GM18502 (cell line): ENCODE data around the gene ELFN2.

ENCODE experiments used
- ATAC-seq: cut with Tn5 transposase; IDR thresholded peaks from one replicate; pipeline ENCODE4 v1.9.1; 2021; ENCODE audit warnings: mild to moderate bottlenecking; ENCODE audit not compliant: unreplicated experiment, poor library complexity

The ELFN2 gene

DNA sequence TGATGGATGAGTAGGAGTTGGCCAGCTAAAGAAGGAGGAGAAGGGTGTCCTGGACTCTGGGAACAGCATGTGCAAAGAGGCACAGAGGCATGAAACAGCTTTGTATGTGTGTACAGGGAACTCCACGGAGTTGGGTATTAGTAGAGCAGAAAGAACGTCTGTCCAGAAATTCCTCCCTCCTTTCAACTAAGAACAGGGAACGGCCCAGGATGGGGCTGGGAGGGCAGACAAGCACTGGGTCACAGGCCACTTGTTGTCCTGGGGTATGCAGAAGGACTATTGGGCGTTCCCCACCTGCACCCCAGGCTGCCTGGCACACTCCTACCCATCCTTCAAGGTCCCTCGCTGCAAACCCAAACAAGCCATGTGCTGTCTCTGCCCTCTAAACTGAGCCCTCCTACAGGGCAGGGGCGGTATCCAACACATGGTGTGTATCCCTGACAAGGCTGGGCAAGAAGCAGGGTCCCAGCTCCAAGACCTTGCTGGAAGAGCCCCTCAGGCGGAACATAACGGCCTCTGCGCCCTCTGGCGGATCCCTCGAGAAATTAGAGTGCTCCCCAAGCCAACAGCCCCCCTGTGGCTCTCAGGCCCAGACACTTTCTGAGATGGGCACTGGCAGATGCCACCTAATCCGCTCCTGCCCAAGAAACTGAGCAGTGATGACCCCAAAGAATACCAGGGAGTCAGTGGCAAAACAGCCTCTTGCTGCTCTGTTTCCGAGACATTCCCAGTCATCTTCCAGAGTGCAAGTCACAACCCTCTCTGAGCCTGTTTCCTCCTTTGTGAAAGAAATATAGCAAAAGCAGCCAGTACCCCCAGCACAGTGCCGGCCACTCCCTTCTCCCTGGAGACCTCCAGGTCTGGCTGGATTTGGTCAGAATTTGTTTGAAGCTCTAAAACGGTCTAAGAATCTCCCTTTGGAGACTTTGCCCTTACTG, 1.6 kb upstream of the ELFN2 start:
- ATAC-seq: no peak

DNA sequence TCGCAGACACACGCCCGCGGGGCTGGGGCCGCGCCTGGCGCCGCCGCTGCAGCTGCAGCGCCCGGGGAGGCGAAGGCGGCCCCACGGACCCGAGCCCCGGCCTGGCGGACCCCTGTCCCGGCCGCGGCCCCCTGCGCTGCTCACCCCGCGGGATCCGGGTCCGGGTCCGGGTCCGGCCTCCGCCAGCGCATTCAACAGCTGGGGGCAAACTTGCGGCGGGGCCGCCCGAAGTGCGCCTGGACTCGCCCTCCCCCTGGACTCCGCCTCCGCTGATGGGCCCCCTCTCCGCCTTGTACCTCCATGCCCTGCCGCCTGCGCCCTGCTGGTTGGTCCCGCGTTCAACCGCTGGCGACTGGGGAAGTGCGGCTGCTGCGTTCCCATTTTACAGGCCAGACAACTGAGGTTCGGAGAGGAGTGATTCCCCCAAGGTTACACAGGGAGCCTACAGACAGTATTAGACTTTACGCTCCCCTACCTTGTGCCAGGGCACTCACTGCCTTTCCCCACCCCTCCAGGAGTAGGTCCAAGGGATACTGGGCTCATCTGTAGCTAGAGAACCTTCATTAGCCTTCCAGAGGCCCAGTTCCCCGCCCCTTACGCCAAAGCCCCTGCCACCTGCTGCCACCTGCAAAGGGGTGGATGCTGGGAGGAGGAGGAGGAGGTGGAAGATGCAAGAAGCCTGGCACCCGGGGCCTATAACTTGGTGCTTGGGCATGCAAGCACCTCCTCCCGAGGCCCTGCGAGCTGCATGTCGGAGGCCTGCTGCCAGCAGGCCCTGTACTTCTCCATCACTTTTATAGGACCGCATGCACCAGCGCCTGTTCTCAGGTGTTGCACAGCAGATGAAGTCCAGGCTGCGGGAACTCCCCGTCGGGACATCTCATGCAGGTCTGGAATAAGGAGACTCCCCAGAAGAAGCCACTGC, 694 bp upstream of the ELFN2 start:
- ATAC-seq: no peak

DNA sequence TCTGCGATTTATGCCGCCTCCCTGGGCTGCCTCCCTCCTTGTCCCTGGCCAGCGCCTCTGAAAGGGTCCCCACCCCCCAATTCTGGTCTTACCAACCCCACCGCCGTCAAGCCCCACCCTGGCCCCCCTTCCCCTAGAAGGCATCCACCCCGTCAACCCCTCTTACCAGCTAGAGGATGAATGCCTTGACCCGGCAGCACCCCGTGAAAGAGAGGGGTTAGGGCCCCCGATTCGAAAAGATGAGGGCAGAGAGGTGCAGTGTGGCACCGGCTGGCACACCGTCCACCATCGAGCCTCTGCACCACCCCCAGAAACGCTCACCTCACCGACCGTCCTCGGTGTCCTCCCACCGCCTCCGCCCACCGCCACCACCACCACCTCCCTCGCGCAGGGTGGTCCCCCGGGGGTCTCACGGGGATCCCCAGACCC, 559 bp downstream of the ELFN2 start:
- ATAC-seq: no peak

DNA sequence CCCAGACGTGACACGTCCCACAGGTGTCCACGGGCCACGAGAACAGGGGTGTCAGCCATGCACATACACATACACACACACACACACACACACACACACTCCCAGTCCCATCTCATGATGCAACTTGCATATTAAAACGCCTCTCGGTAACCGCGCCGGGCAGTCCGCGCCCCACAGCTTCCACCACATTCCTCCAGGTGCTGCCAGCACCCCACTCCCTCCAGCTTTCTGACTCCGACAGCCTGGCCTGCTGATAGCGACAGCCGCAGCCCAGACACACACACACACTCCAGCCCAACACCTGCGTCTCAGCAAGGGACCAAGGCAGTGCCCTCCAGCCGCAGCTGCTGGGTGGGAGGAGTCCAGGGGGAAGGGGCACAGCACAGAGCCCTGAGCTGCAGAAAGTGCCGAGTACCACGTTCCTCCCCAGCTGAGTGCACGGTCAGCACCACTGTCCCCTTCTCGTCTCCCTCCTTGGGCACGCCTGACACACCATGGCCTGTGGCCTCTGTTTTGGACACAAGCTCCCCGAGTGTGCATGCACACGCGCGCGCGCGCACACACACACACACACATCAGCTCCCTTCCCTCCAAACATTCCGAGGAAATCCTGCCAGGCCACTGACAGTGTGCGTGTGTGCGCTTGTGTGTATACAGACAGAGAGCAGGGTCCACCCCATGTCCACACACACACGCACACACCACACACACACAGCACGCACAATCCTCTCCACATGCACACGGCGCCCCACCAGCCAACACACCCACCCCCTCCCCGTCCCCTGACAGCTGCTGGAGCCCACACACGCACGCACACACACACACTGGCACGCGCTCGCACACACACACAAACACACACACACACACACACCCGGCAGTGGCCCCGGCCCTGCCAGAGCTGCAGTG, 1.2 kb downstream of the ELFN2 start:
- no peak for ATAC-seq

DNA sequence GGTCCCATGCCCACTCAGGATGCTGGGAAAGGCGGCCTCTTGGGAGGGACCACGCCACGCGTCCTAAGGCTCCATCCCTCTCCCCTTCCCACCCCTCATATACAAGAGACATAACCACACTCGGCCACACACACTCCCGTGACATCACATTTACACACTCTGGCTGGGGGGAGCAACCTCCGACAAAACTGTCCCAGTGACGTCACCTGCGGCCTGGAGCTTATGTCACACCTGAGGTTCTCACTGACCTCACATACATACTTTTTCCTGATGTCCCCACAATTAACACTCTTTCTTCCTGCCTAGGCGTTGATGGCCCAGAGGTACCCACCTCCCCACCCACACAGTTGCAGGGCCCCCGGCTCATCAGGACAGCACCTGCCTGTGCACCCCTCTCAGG, 1.9 kb downstream of the ELFN2 start:
- no peak for ATAC-seq

DNA sequence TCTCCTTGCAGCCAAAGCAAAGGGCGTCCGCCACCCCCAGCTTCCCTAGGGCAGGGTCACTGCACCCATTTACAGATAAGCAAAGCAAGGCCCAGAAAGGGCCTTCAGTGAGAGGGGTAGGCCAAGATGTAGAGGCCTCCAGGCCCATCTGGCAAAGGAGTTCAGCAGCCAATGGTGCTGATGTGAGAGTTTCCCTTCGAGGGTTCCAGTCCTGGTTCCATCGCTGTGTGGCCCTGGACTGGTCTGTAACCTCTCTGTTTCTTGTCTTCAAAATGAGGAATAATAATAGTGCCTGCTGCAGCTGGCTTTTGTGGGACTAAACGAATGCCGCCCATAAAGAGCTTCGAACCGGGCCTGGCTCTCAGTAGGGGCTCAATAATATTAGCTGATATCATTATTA, 4.0 kb downstream of the ELFN2 start:
- ATAC-seq: no peak

DNA sequence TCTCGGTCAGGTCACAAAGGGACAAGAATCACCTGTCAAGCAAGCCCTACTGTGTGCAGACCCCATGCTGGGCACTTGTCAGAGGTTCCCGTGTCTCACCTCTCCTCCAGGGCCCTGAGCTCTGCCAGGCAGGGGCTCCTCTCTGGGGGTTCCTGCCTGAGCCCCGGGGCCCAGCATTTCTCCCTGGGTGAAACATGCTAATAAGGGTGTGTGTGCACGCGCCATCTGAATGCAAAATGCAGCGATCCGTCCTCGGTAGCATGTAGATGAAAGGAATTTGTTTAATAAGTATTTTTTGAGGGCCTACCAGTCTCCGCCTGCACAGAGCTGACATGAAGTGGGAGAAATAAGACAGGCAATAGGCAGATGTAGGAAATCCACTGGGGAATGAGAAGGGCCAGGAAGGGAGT, 5.8 kb downstream of the ELFN2 start:
- no peak for ATAC-seq

DNA sequence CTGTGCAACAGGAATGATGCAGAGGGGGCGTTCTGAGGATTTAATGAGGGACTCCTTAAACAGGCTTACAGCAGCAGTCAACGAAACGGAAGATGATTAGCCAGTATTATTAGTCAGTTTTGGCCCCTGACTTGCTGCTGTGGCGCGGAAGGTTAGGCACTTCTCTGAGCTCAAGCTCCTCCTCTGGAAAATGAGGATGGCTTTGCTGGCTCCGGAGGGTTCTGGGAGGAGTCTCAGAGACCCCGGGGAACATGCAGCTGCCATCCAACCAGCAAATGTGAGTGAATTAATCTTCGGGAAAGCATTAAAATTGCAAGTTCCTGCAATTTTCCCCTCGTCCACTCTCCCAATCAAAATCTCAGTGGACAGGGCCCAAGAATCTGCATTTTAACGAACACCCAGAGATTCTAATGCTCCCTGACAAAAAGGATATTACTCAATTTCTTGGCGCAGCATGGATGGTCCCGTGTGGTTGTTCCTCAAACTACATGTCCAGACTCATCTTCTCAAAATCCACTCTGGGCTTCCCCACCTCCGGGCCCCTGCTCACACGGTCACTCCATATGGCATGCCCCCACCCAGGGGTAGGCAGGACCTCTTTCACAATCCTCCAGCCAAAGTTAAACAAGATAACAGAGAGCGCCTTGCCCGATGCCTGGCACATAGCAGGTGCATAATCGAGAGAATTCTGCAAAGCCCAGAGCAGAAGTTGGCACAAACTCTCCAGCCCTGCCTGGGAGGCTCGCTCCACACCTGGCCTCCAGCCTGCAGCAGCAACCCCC, 6.4 kb downstream of the ELFN2 start:
- no peak for ATAC-seq

DNA sequence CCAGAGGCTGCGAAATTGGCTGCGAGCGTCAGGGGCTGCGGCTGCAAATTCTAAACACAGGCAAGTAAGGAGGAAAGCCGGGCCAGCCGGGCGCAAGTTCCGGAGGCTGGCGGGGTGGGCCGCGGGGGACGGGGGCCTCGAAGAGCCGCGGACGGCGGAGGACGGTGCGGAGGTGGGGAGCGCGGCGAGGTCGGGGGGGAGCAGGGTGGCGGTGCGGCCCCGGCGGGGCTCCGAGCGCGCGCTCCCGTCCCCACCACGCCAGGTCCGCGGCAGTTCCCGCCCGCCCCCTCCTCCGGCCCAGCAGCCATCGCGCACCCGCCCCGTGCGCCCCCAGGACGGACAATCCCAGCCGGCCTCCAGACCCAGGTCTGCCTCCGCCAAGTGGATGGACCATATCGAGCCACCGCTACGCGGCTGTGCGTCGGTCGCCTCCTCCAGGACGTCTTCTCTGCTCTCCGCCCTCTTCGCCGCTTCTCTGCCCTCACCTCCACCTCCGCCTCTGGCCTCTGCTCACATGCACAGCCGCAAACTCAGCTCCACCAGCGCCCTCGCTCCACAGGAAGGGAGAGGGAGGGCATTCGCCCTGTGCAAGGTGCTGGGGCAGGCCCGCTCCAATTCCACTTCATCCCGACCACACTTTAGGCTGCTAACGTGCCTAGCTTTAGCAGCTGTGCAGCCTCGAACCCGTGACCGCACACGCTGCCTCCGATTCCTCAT, 7.2 kb downstream of the ELFN2 start:
- ATAC-seq: no peak

DNA sequence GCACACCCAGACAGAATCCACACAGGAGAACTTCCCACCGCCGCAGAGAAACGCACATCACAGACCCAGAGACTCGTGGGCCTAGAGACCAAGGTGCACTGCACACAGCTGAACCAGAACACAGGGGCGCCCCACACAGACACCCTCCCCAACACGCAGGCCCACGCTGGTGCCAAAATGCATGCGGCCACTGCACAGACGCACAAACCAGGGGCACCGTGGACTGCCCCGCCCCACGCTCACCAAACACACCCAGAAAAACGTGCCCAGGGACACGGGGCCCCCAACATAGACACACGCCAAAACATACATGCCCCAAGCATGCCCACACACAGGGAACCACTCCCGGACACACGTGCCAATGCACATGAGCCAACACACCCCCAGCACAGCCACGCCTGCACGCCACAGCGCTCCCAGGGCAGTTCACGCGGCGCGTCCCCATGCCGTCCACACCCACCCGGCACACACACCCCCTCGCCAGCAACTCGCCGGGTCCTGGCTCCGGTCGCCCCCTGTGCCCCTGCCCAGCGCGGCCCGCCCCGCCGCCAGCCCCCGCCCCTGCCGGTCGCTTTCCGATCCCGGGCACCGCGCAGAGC, 7.8 kb downstream of the ELFN2 start:
- ATAC-seq: no peak

DNA sequence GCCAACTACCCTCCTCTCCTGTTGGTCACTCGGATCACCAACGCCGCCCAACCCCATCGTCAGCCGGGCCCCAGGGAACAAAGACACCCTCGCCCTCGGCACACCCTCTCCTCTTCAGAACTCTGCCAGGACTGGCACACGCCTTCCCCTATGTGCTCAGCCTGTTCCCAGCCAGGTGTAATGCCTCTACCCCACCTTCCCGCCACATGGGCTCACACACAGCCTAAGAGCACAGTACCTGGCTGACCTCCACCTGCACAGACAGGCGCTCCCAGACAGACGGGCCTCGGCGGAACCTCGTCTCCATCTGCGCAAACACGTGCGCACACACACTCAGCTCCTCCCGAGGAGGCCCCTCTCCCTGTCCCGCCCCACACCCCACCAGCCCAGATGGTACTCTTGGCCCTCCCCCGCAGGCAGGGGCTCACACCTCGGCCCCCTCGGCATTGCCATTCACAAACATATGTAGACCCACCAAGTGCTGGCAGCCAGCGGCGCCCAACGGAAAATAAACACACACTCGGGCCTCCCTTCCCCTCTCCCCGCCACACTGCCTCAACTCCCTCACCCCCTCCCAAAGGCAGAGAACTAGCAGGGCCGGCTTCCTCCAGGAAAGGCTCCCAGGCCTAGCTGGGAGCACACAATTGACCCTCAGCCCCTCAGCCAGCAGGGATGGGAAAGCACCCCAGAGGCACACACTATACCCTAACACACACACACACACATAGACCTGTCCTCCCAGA, 8.5 kb downstream of the ELFN2 start:
- no peak for ATAC-seq

DNA sequence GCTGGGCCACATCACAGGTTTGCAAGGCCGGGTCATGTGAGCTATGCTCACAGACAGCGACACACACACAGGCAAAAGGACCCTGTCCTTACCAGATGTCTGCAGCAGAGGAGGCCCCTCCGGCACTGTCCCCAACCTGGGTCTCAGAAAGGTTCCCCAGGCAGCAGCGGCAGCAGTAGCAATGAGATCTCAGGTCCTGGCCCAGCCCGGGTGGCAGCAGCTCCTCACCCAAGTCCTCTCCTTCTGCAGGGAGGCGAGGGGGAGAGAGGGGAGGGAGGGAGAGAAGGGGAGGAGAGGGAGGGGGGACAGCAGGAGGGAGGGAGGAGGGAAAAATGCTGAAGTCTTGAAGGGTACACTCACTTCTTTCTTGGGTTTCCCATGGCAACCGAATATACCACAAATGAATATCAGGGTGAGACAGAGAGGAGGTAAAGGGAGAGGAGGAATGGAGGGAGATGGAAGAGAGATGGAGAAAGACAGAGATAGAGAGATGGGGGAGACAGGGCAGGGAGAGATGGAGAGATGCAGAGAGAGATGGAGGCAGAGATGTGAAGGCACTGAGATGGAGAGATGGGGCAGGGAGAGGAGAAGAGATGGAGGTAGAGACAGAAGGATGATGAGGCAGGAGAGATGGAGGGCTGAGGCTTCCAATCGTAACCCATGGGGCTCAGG, 9.5 kb downstream of the ELFN2 start:
- ATAC-seq: no peak

DNA sequence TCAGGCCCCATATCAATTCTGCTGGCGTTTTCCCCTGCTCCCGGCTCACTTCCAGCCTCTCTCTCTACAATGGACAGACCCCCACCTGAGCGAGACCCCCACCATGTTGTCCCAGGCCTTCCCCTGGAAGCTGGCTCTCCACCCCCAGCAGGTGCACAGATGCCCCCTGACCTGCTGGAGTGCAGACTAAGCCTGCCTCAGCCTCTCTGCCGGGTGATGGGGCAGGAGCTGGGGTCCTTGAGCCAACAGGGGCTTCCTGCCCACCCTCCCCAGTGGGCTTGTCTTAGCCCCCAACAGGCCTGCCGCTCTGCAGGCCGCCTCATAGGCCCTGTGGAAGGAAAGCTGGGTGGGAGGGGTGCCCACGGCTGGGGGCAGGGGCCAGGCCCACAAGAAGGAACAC, 10.0 kb downstream of the ELFN2 start:
- ATAC-seq: no peak

DNA sequence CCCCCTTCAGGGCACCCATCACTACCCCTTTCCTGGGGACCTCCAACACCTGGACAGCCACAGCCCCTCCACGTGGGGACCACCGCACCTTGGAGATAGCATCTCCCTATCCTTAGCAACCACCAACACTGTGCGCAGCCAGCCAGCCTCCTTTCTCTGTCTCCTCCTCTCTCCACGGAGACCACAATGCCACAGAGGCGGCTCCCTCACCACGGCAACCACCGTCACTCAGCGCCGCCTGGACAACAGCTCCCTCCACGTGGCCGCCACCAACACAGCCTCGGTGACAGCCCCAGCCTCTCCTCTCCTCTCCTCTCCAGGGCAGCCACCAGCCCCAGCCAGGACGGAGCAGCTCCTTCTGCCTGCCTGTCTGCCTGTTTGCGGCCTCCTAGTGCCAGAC, 10.5 kb downstream of the ELFN2 start:
- ATAC-seq: no peak

DNA sequence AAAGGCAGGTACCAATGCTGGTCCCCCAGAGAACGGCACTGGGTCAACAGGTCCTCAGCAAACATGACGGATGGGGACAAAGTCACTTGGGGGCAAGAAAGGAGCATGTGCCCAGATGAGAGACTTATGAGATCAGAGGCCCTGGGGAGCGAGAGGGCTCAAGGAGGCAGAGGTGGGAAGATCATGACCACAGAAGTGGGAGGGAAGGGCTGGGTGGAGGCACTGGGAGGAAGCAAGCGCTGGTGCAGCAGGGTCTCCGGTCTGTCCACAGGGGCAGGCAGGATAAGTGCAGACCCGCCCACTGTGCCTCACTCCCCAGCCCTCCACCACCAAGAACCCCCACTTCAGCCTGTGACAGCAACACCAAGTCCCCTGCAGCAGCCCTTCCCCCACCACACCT, 10.9 kb downstream of the ELFN2 start:
- ATAC-seq: no peak

DNA sequence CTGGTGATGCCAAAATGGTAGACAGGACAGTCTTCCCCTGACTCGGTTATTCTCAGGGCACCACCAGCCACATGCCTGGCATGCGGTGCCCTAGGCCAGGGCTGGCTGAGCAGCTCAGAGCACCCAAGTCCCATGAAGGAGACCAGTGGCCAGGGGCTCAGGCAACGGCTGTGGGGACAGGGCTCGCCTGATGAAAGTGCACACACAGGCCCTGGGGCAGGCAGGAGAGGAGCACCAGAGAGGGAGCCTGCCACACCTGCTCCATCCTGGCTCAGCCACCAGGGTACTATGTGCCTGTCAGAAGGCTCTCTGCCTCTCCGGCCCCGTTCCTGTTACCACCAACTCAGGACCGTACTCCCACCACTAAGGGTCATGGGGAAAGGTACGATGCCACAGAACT, 12.1 kb downstream of the ELFN2 start:
- no peak for ATAC-seq

DNA sequence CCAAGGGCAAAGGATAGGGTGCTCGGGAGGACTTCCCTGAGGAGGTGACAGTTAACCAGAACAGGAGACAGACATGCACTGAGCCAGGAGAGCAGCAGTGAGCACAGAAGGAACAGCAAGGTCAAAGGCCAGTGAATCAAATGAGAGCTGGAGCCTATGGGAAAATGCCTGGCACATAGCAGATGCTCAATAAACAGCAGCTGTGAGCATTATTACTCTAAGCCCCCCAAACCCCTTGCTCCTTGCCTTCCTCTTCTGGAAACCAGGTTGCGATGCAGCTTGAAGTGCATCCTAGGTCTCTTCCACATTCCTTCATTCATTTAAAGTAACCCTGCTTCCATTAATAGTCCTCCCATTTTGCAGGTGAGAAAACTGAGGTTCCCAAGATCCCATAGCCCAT, 13.0 kb downstream of the ELFN2 start:
- ATAC-seq: no peak
